IPS-15b (cell line): Measurements from ENCODE around the gene SYNGR4.
"Not testable (repeated sequence)": the region's sequence is repeated elsewhere in the genome, so short reads cannot be mapped to it uniquely, and the experiment has no call there.

Experiments used
- H3K27me3 ChIP-seq: one replicate; pipeline ENCODE4 v1.6.1; 2013; ENCODE audit warnings: low read length; ENCODE audit not compliant: control insufficient read depth, insufficient read depth
- H3K36me3 ChIP-seq: one replicate; pipeline ENCODE4 v1.6.1; 2013; ENCODE audit warnings: low read length; ENCODE audit not compliant: control insufficient read depth, insufficient read depth
- H3K4me1 ChIP-seq: one replicate; pipeline ENCODE4 v1.6.1; 2013; ENCODE audit warnings: mild to moderate bottlenecking, low read length; ENCODE audit not compliant: control insufficient read depth, insufficient read depth
- H3K4me3 ChIP-seq: one replicate; pipeline ENCODE4 v1.5.1; 2013; ENCODE audit warnings: low read depth, low read length
- H3K9ac ChIP-seq: one replicate; pipeline ENCODE4 v1.6.1; 2013; ENCODE audit warnings: low read depth, mild to moderate bottlenecking, low read length
- H3K9me3 ChIP-seq: one replicate; pipeline ENCODE4 v1.6.1; 2013; ENCODE audit warnings: mild to moderate bottlenecking, low read length; ENCODE audit not compliant: control insufficient read depth, insufficient read depth

Gene SYNGR4

GRCh38 chr19:48381178-48381950, 17.2 kb downstream of the SYNGR4 start:
- Histone ChIP-seq H3K4me1 (no peaks in the 10 kb centered on the region), H3K4me3 (no peak overlapping the region), H3K27me3 (no peaks in the 10 kb centered on the region), H3K9me3 (no peaks in the 10 kb centered on the region), H3K36me3 (peaks cover 23% of the 10 kb centered on the region), H3K9ac (no peak overlapping the region)

- H3K4me3 ChIP-seq = no peak overlapping the region
- no peaks in the 10 kb centered on the region for H3K9me3 ChIP-seq
- no peaks in the 10 kb centered on the region for H3K27me3 ChIP-seq
- H3K9ac ChIP-seq = no peak overlapping the region
- H3K36me3 ChIP-seq = peaks cover 27% of the 10 kb centered on the region
- H3K4me1 ChIP-seq = no peaks in the 10 kb centered on the region
Observed at GRCh38 chr19:48382286-48382685, 18.1 kb downstream of the SYNGR4 start.

- Histone ChIP-seq H3K4me3 (no peak overlapping the region), H3K36me3 (peaks cover 44% of the 10 kb centered on the region), H3K4me1 (no peaks in the 10 kb centered on the region), H3K27me3 (no peaks in the 10 kb centered on the region), H3K9ac (no peak overlapping the region), H3K9me3 (no peaks in the 10 kb centered on the region)
Observed at GRCh38 chr19:48385461-48386087, 21.4 kb downstream of the SYNGR4 start.

GRCh38 chr19:48386981-48387380, 22.8 kb downstream of the SYNGR4 start:
- no peak overlapping the region for H3K9ac ChIP-seq
- no peaks in the 10 kb centered on the region for H3K4me1 ChIP-seq
- H3K4me3 ChIP-seq = no peak overlapping the region
- no peaks in the 10 kb centered on the region for H3K27me3 ChIP-seq
- peaks cover 44% of the 10 kb centered on the region for H3K36me3 ChIP-seq
- no peaks in the 10 kb centered on the region for H3K9me3 ChIP-seq

- H3K4me1 ChIP-seq = no peaks in the 10 kb centered on the region
- peaks cover 27% of the 10 kb centered on the region for H3K36me3 ChIP-seq
- H3K9me3 ChIP-seq = no peaks in the 10 kb centered on the region
- peak overlapping the region; percentile 92 for H3K4me3 ChIP-seq
- H3K9ac ChIP-seq = peak overlapping the region; percentile 97
- H3K27me3 ChIP-seq = peaks cover 18% of the 10 kb centered on the region
Observed at GRCh38 chr19:48390188-48391099, 26.3 kb downstream of the SYNGR4 start.

- H3K9me3 ChIP-seq = no peaks in the 10 kb centered on the region
- peak within 1 kb of the TSS; percentile 97 for H3K9ac ChIP-seq
- peak within 1 kb of the TSS; percentile 92 for H3K4me3 ChIP-seq
- peaks cover 27% of the 10 kb centered on the region for H3K27me3 ChIP-seq
- peaks cover 22% of the 10 kb centered on the region for H3K36me3 ChIP-seq
- no peaks in the 10 kb centered on the region for H3K4me1 ChIP-seq
Observed at GRCh38 chr19:48391100-48392005, 27.2 kb downstream of the SYNGR4 start, which contains the start of gene KDELR1. KDELR1 (minus strand) TSS chr19:48391551; CDS start chr19:48391358, 193 bp downstream.

GRCh38 chr19:48392006-48392344, 27.8 kb downstream of the SYNGR4 start:
- H3K36me3 ChIP-seq = peaks cover 17% of the 10 kb centered on the region
- H3K27me3 ChIP-seq = peaks cover 33% of the 10 kb centered on the region
- H3K4me3 ChIP-seq, H3K9ac ChIP-seq, H3K4me1 ChIP-seq, H3K9me3 ChIP-seq: not testable (repeated sequence)

GRCh38 chr19:48392860-48393558, 28.8 kb downstream of the SYNGR4 start:
- H3K4me1 ChIP-seq = peaks cover 4% of the 10 kb centered on the region
- H3K4me3 ChIP-seq = peak overlapping the region; percentile 52
- H3K9me3 ChIP-seq = no peaks in the 10 kb centered on the region
- H3K36me3 ChIP-seq = peaks cover 13% of the 10 kb centered on the region
- peaks cover 43% of the 10 kb centered on the region for H3K27me3 ChIP-seq
- H3K9ac ChIP-seq = no peak overlapping the region

- H3K36me3 ChIP-seq = peaks cover 8% of the 10 kb centered on the region
- H3K4me3 ChIP-seq = peak within 1 kb of the TSS; percentile 52
- H3K9me3 ChIP-seq = no peaks in the 10 kb centered on the region
- no peak within 1 kb of the TSS for H3K9ac ChIP-seq
- H3K27me3 ChIP-seq = peaks cover 45% of the 10 kb centered on the region
- H3K4me1 ChIP-seq = peaks cover 4% of the 10 kb centered on the region
Observed at GRCh38 chr19:48393559-48394330, 29.6 kb downstream of the SYNGR4 start, which contains the start of gene GRIN2D. GRIN2D (plus strand) TSS chr19:48393668; CDS start chr19:48398393, 4,725 bp downstream.
